ENCODE results near the gene TCN2.
"Not testable (repeated sequence)": the region's sequence is repeated elsewhere in the genome, so short reads cannot be mapped to it uniquely, and the experiment has no call there.

TCN2 gene

DNA sequence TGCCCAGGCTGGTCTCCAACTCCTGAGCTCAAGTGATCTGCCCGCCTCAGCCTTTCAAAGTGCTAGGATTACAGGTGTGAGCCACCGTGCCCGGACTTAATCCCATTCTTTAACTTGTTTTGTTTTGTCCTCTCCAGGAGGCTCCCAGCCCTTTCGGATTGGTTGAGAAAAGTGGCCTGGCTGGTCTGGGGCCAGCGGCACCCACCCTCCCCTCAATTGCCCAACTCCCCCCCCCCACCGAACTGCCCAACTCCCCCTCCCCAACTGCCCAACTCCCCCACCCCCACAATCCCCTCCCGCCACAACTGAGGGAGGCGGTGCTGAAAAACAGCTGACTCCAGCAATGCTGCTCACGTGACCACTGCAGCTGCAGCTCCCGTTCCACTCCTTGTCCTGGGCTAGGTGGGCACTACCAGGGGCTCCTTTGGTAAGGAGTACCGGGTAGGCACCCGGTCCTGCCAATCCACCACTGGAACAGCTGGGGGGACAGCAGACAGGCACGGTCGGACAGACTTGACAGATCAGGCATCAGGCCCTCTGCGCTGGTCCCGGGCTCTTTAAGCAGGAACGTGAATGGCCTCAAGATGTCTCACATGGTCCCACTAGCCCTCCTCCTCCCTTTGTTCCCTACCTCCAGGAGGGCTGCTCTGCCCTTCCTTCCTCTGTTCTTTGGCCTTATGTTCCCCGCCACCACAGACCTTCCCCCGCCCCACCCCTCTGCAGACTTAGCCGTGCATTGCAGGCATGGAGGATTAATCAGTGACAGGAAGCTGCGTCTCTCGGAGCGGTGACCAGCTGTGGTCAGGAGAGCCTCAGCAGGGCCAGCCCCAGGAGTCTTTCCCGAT, at the start of gene TCN2:
Gene TCN2 (plus strand): TSS at position 720 of the 845 bp plus-strand sequence. CDS start 158 bp downstream, outside the sequence.
- DNase-seq (ENCODE audit: low read depth) = peak; percentile 5

DNA sequence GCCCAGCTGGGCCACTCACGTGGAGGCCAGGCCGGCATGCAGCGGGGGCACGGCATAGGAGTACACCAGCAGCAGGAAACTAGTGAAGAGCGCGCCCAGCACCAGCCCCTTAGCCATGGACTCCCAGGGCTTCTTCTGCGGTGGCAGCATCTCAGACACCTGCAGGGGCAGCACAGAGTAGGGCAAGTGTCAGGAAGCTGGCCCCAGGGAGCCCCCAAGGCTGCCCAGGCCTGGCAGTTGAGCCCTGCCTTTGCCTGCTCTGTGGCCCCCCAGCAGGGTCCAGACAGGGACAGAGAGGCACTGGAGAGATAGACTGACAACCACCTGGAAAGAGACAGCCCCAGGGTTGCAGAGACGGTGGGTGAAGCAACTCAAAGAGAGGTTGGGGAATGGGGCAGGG, 49.7 kb upstream of the TCN2 start:
- DNase-seq (ENCODE audit: low read depth) = no peak

DNA sequence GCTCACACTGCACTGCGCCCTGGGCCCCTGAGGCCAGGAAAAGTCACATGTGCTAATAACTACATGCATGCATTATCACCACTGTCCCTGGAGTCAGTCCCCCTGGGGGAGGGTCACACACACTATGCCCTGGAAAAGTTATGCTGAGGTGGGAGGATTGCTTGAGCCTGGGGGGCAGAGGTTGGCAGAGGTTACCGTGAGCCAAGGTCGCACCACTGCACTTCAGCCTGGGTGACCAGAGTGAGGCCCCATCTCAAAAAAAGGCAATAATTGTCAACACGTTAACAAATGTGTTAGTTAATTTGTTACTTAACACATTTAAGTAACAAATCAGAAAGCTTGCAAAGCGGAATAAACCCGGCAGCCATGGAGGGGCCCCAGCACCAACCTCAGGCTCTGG, 47.1 kb upstream of the TCN2 start:
- DNase-seq (ENCODE audit: low read depth) = no peak

DNA sequence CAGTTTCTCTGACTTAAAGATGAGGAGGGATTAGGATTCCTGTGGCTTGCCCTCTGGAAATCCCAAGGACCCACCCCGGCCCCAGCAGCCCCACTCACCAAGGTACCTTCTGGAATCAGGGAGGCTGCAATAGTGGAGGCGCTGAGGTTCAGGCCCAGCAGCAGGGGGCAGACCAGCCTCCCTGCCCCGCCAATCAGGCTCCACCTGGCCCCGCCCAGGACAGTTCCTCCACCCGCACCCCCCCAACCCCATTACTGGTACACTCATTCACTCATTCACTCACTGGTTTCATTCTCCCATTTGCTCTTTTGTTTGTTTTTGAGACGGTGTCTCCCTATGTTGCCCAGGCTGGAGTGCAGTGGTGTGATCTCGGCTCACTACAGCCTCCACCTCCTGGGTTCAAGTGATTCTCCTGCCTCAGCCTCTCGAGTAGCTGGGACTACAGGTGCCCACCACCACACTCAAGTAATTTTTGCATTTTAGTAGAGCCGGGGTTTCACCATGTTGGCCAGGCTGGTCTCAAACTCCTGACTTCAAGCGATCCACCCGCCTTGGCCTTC, 46.3 kb upstream of the TCN2 start:
- DNase-seq (ENCODE audit: low read depth) = not testable (repeated sequence)

DNA sequence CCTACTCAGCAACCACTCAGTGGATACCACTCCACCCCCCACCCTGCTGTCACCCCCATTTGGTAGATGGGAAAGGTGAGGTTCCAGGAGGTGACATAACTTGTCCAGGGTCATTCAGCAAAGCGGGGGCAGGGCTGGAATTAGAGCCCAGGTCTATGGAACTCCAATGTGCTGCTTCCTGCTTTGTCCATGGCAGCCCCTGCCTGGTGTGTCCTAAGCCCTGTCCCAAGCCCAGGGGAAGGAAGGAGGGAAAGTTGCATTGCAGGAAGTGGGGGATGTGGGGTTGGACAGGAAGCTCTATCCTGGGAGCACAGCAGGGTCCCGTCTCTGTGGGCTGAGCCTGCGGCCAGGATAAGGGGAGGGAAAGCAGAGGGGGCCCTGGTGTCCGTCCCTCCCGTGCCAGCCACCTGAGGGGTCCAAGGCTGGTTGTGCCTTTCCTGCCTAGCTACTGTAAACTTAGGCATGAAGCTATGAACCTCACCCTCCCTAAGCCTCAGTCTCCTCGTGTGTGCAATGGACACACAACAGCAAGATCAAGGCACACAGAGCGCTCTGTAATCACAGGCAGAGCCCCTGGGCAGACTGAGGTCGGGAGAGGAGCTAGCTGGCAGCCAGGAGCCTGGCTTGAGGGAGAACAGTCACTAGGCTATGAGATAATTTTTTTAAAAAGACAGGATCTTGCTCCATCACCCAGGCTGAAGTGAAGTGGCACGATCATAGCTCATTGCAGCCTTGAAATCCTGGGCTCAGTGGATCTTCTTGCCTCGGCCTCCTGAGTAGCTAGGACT, 45.4 kb upstream of the TCN2 start:
- no peak for DNase-seq (ENCODE audit: low read depth)

DNA sequence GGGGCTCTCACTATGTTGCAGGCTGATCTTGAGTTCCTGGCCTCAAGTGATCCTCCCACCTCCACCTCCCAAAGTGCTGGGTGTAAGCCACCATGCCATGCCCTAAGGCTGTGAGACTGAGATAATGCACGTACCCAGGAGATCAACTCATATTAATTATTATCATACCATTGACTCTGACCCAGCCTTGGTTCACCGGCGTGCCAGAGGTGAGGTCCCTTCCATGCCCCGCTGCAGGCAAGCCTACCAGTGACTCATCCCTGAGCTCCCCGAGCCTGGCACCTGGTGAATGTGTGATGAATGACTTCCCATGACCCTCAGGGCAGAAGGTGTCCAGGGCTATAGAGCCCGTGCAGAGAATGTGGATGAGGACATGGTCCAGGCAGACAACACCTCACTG, 44.6 kb upstream of the TCN2 start:
- no peak for DNase-seq (ENCODE audit: low read depth)

DNA sequence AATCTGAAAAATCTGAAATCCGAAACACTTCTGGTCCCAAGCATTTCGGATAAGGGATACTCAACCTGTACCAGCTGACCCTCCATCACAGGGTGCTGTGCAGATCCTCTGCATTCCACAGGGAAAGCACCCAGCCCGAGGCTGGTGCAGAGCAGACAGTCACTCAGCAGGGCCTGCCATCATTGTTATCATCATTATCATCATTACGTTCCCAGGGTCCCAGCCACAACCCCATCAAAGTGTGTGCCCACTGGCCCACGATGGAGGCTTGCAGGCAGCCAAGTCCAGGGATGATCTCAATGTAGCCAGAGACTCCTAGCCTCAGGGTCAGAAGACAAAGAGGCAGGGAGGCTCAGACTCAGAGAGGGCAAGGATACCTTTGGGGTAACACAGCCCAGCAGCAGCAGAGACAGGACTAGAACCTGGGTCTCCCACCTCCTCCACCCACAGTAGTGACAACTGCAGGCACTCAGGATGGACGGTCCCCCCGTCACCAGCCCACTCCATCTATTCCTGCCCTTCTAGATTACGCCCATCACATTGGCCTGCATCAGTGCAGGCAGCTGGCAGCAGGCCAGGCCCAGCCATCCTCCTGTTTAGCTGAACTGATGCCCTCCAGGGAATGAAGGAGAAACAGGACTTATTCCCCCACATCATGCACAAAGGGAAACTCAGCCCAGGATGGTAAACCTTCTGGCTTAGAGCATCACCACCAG, 42.8 kb upstream of the TCN2 start:
- DNase-seq (ENCODE audit: low read depth) = no peak

DNA sequence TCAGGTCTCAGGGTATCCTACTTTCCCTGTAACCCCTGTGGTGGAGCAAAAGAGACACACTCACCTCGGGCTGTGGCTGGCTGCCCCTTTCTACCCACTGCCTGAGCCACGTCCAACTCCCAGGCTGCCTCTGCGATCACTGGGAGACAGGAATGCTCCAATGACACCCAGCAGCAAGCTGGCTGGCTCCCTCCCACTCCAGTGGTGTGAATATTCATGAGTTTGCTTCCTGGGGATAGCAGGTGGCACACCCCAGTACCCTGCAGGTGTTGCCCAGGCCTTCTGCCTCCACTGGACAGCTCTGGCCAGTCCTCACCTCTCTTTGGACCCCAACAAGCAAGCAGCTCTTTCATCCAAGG, 42.2 kb upstream of the TCN2 start:
- DNase-seq (ENCODE audit: low read depth) = no peak

DNA sequence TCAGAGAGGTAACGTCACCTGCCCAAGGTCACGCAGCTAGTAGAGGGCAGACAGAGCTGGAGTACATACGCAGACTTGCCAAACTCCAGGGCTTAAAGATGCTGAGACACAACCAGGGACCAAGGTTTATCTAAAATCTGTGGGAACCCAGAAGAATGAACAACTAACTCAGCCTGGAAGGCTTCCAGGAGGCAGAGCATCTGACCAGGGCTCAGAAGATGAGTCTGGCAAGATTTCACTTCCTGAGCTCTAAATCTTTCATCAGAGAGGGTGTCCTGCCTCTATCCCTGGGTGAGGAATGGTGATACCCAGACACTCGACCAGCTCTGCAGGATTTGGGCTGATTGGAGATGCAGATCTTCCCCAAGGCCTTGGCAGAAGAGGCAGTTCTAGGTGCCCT, 41.6 kb upstream of the TCN2 start:
- DNase-seq (ENCODE audit: low read depth) = peak; percentile 19

DNA sequence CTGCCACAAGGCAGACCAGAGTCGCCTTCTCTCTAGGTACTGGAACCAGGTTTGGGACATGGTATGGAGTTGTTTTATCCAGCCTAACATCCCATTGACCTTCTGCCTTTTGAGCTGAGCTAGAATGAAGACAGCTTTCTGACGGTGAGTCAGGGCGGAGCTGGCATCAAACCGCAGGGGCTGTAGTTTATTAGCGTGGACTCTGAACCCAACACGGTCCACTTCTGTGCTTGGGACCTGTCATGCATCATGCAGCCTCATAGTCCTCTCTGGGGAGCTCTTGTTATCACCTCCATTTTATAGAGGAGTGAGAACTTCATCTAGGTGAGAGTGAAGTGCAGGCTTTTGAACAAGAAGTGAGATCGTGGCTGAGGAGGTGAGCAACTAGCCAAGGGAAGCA, 40.8 kb upstream of the TCN2 start:
- DNase-seq (ENCODE audit: low read depth) = no peak

DNA sequence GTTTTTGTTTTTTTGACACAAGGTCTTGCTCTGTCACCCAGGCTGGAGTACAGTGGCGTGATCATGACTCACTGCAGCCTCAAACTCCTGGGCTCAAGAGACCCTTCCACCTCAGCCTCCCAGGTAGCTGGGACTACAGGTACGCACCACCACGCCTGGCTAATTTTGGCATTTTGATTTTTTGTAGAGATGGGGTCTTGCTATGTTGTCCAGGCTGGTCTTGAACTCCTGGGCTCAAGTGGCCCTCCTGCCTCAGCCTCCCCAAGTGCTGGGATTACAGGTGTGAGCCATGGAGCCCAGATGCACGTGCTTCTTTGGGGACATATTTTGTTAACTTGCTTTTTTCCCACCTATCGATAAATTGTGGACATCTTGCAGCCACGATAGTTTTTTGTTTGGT, 39.7 kb upstream of the TCN2 start:
- DNase-seq (ENCODE audit: low read depth) = not testable (repeated sequence)

DNA sequence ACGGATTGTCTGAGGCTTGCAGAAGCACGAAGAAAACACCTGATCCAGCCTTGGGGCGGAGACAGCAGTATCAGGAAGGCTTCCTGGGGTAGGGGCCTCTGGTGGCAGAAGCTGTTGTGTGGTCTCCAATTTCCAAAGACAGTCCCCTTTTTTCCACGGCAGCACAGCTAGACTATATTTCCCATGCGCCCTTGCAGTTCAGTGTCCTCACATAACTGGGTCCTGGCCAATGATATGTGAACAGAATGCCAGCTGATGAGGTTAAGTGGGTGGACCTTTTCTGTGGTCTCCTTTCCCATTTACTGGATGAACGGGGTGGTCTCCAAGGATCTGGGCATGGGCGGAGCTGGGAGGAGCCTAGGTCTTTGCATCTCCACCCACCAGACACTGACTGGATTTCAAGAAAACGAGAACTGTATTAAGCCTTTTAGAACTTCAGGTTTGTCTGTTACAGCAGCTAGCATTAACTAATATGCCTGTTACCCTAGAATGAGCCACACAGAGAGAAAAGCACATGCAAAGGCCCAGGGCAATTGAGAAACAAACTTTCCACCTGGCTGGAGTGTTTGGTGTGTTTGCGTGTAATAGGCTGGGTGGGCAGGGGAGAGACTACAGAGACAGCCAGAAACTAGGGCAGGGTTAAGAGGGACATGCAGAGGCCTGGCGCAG, 38.7 kb upstream of the TCN2 start:
- no peak for DNase-seq (ENCODE audit: low read depth)

DNA sequence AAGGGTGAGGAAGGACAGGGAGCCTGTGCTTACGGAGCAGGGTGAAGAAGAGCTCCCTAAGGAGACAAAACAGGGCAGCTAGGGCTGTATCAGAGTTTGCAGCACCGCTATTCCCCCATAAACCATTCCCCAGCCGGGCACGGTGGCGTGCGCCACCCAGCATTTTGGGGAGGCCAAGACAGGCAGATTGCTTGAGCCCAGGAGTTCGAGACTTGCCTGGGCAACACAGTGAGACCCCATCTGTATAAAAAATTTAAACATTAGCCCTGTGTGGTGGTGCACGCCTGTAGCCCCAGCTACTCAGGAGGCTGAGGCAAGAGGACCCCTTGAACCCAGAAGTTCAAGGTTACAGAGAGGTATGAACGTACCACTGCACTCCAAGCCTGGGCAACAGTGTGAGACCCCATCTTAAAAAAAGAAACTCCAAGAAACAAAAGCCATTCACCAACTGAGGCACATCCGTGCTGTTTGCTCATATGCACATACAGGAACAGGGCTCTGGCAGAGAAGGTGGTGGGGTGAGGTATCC, 37.2 kb upstream of the TCN2 start:
- DNase-seq (ENCODE audit: low read depth) = no peak

DNA sequence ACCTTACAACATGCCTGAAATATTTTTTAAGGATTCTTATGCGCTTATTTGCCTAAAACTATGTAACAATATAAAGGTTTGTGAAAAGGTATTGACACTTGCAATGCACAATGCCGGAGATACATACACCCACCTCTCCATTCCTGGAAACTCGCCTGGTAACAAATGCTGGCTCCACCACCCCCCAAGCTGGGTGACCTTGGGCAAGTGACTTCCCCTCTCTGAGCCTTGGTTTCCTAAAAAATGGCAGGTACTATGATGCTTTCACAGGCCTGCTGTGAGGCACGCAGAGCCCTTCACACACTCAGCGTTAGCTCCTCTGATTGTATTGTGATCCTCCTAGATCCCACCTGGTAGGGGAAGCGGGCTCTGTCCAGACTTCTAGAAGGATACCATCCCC, 34.8 kb upstream of the TCN2 start:
- DNase-seq (ENCODE audit: low read depth) = no peak

DNA sequence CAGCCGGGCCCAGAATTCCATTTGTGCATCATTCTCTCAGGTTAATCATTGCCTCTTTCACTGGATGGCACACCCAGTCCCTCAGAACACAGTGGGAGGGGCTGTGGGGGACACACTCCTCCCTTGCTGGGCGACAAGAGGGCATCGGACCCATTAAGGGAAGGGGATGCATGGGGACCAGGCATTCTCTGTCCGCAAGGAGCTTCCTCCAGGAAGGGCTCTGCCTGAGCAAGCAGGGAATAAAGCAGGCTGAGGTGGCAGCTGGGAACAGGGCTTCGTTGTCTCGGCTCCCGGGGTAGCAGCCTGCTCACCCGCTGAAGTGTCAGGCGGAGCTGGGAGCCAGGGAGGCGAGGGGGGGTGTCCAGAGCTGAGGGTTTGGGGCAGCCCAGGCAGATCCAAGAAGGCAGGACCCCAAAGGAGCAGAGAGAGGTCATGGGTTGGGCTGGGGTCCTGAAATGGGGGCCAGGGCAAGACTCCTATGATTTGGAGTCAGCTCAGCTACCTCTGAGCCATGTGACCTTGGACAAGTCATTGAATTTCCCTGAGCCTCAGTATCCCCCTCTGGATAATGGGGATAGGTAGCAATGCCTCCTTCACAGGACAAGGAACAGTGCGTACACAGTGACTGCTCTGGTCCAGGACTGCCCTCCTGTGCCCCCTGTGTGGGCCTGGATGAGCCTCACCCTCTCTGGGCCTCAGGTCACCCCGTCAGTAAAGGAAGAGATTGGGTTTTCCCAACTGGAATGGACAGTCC, 34.0 kb upstream of the TCN2 start:
- DNase-seq (ENCODE audit: low read depth) = no peak

DNA sequence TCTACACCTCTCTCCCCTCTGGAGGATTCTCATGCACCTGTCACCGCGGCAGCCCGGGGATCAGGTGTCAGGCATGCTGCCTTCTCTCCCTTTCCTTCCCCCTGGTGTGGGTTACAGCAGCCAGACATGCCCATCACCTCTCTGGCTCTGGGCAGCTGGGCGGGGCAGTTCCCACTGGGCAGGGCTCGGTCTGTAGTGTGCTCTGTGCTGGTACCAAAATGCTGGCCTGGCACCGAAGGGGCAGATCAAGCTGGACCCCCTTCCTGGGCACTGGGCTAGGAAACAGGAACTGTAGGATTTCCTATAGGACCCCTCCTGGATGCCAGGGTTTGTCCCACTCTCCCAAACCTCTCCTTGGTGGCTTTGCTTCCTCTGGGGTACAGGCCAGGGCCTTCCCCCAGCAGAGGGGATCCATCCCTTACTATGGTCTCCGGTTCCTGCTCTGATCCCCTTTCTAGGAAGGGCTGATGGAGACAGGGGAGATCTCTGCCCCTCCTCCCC, 33.3 kb upstream of the TCN2 start:
- DNase-seq (ENCODE audit: low read depth) = no peak

DNA sequence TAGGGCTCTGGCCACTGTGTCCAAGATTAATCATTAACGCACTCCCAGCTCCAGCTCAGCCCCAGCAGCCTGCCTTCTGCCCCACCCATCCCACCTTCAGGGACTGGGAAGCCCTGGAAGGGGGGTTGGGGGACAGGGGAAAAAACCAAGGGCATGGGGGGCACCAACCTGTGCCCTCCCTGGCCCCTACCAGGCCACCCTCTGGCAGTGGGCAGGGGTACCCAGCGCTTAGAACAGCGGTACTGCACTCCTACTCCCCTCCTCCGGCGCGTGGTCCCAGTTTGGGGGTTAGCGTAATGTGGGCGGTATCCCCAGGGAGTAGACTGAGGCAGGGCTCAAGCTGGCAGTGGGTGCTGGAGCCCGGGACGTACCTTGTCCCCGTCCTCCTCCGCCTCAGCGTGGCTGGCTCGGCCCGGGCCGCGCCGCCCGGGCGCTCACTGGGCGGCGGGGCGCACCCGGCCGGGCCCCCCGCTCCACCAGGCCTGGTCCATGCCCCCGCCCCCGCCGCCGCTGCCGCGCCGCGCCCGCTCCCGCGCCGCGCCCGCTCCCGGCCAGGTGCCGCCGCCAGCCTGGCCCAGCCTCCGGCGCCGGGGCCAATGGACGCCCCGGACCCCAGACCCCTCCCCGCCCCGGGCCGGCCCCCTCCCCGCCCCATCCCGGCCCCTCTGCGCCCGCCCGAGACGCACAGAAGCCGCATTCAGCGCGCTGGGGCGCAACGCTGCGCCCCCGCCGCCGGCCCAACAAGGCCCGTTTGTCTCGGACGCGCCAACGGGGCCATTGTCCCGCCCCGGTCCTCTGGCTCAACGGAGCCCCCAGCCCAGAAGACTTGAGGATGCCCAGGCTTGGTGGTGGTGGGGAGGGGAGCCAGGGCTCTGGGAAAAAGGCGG, 32.6 kb upstream of the TCN2 start, which contains the start of gene GAL3ST1:
Gene GAL3ST1 (minus strand): TSS at position 571 of the 887 bp plus-strand sequence. CDS start 17,273 bp downstream, outside the sequence.
- no peak for DNase-seq (ENCODE audit: low read depth)

DNA sequence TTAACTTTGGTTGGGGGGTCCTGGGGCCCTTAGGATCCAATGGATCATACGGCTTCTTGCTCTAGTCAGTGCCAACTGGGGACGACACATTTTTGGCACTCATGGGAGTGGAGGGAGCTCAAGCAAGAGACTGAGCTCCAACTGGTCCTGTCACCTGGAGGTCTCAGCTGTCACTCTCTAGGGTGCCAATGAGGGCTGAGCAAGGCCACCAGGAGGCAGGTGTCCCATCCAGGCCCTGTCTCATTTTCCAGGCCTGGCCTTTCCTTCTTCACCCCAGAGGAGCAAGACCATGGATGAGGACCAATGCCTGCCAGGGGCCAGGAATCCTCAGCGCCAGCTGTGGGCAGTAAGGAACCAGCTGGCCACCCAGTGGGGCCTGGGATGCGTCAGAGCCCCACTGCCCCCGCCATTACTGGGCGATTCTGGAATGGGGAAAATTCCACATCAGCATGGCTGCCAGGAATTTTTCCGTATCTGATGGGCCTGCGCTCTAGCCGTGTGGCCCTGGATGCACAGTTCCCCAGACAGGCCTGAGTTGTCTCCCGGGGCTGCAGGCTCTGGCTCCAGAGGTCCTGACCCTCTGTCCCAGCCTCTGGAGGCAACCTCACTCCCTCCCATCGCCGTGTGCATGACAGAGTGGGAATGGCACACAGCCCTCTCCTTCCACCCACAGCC, 31.8 kb upstream of the TCN2 start:
- peak; percentile 41 for DNase-seq (ENCODE audit: low read depth)

DNA sequence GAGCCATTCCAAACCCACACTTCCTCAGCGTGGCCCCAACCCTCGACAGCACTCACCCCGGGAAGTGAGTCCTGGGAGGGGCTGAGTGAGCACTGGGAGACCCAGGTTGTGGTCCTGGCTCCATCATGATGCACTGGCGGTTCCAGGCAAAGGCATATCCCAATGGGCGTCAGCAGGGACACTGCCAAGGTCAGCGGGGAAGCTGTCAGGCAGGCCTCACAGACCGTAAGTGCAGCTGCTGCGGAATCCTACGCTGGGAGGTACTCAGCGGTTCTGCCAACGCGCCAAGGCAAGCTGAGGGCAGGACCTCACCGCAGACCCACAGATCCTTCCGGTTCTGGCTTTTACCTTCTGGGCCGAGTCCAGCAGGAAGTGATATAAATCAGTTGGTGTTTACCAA, 31.1 kb upstream of the TCN2 start:
- DNase-seq (ENCODE audit: low read depth) = no peak

Data from GM04503 (cell line).